Superior temporal gyrus (tissue), 1 donor: ENCODE results near the gene CANT1.

ENCODE experiments used
- DNase-seq: peaks from one replicate; pipeline ENCODE4 v3.0.0-alpha.2; 2016; ENCODE audit errors: extremely low spot score

Gene CANT1

DNA sequence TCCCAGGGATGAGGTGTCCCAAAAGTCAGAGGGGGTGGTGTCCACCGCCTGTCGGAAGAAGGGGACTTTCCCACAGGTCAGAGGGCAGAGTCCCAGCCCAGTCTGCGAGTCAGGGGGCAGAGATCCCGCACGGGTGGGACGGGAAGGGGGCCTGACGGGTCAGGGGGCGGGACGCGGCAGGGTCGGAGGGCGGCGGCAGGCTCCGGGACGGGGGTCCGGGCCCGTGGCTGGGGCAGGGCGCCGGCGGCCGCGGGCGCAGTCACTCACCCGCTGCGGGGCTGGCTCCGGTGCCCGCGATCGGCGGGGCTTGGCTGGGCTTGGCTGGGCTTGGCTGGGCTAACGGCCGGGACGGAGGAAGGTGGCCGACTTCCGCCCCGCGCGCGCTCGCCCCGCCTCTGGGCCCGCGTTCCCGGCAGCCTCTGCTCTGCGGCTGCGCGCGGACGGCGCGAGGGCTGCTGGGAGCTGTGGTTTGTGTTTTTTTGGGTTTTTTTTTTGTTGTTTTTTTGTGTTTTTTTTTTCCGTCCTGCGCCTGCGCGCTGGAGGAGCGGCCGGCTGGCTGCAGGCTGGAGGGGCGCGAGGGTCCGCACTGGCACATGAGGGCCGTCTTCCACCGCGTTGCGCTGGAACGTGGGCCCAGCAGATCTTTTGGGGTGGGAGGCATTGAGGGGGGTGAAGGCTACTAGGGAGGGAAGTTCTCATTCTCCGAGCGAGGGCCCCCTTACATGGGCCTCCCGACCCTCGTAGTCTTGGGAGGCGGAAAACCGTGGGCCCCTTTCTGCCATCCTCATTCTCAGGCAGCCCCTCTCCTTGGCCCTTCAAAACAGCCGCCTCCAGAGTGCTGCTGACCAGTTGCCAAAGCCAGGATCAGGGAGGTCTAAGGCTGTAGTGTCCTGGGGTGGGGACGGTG, at the start of gene CANT1:
Gene CANT1 (minus strand): TSS at position 368 of the 907 bp plus-strand sequence. CDS start 12,142 bp downstream, outside the sequence.
- DNase-seq, result peak; percentile 89

DNA sequence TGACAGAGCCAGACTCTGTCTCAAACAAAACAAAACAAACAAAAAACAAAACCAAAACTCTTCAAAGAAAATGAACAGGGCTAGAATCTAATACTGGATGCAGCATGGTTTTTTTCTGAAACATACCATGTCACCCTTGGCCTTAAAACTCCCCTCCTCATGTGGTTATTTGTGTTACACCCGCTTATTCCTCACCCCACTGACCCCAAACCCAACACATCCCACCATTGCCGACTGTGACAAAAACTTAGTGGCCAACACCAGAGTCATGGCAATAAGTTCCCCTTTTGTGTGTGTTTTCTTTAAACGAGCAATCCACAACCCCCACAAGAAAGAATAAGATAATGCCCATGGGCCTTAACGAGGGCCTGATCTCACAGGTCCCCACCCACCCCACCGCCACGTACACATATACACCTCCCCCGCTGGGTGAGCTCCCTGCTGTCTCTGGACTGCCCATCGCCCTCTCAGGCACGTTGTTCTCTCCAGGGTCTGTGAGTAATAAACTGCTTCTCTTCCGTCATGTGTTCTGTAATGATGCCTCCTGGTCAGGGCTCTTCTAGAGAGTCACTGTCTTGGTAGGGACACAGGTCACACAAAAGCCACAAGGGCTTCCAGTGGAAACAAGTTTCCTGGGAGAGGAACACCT, 48.3 kb upstream of the CANT1 start:
- no peak for DNase-seq

DNA sequence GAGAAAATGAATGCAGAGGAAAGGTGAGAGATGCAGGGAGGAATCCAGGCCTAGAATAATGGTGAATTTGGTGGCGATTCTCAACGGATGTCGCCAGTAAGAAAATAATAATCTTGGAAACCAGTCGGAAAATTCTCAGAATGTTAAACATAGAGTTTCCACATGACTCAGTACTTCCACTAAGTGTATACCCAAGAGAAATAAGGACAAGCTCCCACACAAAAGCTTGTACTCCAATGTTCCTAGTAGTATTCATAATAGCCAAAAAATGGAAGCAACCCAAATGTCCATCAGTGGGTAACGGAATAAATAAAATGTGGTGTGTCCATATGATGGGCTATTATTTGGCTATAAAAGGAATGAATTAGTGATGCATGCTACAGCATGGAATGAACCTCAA, 45.6 kb upstream of the CANT1 start:
- no peak for DNase-seq

DNA sequence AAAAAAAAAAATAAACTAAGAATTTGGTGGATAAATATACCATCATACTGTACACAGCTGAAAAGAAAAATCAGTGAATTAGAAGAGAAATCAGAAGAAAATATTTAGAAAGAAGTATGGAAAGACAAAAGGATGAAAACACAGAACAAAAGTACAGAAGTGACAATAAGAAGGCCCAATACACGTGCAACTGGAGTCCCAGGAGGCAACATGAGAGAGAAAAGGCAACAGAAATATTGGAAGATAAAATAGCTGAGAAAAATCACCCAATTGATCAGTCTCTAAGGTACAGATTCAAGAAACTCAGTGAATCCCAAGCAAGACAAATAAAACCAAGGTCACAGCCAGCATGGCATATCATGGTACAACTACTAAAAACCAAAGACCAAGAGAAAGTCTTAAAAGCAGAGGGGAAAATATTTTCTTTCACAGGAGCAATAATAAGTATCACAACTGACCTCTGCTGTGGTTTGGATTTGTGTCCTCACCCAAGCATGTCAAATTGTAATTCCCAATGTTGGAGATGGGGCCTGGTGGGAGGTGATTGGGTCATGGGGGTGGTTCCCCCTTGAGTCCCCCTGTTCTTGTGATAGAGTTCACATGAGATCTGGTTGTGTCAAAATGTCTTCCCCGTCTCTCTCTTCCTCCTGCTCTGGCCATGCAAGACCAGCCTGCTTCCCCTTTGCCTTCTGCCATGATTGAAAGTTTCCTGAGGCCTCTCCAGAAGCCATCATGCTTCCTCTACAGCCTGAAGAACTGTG, 44.8 kb upstream of the CANT1 start:
- DNase-seq, result no peak

DNA sequence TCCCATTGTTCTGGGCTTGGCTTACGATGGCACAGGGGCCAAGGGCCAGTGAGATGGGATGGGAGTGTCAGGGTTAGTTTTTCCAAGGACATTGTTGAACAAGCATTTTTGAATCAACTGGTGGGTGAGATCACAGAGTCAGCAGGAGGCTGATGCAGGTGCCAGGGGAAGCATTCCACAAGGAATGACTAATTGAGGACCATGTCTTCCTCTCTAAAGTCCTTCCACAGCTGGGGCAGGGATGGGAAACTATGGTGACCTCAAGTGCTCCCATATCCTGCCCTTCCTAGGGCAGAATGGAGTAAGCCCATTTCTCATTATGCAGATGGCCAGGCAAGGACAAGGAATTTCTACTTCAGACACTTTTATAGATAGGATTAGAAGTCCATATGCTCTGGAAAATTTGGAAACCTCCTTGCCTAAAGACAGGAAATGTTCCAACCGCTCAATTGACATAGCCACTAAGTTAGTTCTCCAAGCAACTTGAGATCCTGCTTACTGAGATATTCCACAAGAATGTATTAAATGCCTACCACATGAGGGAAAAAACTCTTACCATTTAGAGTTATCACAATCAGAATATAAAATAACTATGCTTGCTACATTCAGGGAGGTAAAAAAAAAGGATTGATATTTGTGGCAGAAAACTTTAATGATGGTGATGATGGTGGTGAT, 43.8 kb upstream of the CANT1 start:
- DNase-seq, result no peak

DNA sequence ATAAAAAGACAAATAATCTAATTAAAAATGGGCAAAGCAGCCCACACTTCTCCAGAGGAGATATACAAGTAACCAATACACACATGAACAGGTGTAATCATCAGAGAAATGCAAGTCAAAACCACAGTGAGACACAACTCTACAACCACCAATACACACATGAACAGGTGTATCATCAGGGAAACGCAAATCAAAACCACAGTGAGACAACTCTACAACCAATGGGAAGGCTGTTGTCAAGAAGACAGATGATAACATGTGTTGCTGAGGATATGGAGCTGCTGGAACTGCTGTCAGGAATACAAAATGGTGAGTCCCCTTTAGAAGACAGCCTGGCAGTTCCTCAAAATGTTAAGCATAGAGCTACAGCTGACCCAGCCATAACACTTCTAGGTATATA, 42.6 kb upstream of the CANT1 start:
- no peak for DNase-seq

DNA sequence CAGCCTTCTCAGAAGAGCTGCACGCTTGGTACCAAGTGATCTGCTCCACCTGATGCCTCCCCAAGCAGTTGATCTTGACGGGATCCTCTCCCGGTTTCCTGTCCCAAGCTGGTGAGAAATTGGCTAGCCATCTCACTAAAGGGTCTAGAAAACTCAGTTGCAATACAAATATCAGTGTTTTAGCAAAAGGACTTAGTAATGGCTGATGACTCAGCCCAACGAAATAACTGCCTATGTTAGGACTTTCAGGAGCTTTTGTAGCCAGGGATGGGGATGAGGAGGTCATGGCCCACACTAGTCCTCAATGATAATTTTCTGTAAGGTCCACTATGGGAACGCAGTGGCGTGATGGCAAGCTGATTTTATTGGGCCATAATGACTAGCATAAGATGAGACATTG, 41.7 kb upstream of the CANT1 start:
- DNase-seq, result no peak

DNA sequence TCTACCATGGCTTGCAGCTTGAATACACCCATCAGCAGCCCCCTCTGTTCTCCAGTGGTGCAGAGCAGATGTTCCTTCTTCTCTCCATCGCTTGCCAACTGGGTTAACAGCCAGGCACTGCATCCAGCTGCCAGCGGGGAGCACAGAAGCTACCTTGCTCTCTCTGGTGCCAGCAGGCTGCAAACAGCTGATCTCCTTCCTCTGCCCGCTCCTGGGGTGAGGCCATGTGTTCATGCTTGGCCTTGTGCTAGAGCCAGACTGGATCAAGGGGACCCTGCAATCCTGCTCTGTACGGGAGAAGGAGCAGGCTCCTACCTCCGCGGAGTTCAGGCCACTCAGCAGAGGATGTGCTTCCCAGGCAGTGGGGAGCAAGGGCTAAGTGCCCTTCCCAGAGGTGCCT, 41.0 kb upstream of the CANT1 start:
- DNase-seq, result no peak

DNA sequence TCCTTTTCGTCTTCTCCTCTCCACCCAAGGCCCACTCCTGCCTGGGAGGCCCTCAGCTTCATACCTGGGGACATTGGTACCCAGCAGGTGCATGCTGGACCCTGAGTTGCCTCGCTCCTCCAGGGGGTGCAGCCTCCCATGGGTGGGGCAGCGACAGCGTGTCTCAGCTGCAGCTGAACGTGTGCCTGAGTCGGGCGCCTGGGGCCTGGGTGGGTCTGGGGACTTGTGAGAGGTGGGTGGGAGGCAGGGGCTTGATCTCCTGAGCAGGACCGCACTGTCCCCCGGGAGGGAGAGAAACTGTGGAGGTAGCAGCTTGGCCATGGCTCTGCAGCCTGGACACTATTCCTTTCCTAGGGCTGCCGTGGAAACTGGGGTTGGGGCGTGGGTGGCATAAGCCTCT, 40.3 kb upstream of the CANT1 start:
- DNase-seq, result no peak

DNA sequence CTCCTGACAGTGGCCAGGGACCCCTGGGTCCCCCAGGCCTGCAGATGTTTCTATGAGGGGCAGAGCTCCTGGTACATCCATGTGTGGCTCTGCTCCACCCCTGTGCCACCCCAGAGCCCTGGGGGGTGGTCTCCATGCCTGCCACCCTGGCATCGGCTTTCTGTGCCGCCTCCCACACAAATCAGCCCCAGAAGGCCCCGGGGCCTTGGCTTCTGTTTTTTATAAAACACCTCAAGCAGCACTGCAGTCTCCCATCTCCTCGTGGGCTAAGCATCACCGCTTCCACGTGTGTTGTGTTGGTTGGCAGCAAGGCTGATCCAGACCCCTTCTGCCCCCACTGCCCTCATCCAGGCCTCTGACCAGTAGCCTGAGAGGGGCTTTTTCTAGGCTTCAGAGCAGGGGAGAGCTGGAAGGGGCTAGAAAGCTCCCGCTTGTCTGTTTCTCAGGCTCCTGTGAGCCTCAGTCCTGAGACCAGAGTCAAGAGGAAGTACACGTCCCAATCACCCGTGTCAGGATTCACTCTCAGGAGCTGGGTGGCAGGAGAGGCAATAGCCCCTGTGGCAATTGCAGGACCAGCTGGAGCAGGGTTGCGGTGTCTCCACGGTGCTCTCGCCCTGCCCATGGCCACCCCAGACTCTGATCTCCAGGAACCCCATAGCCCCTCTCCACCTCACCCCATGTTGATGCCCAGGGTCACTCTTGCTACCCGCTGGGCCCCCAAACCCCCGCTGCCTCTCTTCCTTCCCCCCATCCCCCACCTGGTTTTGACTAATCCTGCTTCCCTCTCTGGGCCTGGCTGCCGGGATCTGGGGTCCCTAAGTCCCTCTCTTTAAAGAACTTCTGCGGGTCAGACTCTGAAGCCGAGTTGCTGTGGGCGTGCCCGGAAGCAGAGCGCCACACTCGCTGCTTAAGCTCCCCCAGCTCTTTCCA, 39.5 kb upstream of the CANT1 start:
- DNase-seq, result no peak

DNA sequence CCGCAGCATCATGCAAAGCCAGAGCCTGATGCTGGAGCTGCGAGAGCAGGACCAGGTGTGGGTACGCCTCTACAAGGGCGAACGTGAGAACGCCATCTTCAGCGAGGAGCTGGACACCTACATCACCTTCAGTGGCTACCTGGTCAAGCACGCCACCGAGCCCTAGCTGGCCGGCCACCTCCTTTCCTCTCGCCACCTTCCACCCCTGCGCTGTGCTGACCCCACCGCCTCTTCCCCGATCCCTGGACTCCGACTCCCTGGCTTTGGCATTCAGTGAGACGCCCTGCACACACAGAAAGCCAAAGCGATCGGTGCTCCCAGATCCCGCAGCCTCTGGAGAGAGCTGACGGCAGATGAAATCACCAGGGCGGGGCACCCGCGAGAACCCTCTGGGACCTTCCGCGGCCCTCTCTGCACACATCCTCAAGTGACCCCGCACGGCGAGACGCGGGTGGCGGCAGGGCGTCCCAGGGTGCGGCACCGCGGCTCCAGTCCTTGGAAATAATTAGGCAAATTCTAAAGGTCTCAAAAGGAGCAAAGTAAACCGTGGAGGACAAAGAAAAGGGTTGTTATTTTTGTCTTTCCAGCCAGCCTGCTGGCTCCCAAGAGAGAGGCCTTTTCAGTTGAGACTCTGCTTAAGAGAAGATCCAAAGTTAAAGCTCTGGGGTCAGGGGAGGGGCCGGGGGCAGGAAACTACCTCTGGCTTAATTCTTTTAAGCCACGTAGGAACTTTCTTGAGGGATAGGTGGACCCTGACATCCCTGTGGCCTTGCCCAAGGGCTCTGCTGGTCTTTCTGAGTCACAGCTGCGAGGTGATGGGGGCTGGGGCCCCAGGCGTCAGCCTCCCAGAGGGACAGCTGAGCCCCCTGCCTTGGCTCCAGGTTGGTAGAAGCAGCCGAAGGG, 38.6 kb upstream of the CANT1 start:
- DNase-seq, result no peak

DNA sequence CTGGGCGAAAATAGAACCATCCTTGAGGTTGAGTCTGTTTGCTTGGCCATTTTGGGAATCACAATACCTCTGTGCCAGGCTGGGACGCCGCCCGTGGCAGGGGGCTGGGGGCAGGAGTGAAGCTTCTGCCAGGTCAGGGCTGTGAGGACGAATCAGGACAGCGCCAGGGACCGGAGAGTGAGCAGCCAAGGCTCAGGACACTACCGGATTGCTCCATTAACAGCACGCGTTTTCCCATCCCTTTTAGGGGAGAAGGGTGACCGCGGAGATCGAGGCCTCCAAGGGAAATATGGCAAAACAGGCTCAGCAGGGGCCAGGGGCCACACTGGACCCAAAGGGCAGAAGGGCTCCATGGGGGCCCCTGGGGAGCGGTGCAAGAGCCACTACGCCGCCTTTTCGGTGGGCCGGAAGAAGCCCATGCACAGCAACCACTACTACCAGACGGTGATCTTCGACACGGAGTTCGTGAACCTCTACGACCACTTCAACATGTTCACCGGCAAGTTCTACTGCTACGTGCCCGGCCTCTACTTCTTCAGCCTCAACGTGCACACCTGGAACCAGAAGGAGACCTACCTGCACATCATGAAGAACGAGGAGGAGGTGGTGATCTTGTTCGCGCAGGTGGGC, 37.8 kb upstream of the CANT1 start:
- no peak for DNase-seq

DNA sequence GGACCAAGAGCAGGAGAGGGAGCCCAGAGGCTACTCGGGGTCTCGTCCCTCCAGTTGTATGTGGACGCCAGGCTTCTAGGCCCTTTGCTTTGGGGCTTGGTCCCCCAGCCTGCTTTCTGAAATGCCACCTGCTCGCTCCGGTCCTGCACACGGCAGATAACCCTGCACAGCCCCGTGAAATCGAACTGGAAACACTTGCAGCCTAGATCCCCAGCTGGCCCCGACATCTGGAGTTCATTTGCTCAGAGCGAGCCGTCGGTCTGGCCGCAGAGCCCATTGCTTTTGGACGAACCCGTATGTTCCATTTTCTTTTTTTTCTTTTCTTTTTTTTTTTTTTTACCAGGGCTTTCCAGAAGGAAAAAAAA, 37.3 kb upstream of the CANT1 start:
- no peak for DNase-seq

DNA sequence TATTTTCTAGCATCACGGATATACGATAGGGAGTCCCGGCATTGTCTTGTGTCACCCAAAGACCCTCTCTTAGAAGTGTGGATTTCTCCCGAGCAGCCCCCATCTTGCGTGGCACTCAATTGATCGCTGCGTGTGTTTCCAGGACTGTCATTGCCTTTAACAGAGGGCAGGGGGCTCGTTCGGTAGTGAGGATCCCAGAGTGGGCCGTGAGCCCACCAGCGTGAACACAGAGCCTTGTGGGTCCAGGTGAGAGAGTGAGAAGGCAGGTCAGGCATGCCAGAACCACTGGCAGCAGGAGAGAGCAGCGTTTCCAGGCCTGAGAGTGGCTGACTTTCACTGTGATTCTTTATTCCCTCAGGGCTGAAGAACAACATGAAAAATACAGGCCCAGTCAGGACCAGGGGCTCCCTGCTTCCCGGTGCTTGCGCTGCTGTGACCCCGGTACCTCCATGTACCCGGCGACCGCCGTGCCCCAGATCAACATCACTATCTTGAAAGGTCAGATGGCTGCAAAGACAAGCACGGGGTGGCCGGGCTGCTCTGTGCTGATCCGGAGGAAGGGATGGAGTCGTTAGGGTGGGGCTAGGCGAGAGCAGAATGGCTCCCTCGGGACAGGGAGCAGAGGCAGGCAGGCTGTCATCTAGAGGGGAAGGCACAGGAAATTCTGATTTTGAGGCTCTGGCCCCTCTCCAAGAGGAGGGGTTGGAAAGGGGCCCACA, 36.8 kb upstream of the CANT1 start:
- no peak for DNase-seq

DNA sequence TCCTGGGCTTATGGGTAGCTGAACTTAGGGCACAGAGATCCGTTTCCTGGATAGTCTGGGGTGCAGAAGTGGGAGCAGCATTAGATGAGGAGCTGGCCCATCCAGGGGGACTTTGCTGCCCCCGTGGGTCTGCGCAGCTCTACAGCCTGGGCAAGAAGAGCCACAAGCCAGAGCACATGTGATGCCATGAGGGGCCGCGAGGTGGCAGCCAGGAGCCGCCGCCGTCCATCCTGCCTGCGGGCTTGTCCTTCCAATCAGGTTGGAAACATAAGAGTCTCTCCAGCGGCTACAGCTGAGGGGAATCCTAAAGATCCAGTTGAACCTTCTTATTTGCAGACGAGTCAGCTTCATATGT, 36.3 kb upstream of the CANT1 start:
- DNase-seq, result peak; percentile 80

DNA sequence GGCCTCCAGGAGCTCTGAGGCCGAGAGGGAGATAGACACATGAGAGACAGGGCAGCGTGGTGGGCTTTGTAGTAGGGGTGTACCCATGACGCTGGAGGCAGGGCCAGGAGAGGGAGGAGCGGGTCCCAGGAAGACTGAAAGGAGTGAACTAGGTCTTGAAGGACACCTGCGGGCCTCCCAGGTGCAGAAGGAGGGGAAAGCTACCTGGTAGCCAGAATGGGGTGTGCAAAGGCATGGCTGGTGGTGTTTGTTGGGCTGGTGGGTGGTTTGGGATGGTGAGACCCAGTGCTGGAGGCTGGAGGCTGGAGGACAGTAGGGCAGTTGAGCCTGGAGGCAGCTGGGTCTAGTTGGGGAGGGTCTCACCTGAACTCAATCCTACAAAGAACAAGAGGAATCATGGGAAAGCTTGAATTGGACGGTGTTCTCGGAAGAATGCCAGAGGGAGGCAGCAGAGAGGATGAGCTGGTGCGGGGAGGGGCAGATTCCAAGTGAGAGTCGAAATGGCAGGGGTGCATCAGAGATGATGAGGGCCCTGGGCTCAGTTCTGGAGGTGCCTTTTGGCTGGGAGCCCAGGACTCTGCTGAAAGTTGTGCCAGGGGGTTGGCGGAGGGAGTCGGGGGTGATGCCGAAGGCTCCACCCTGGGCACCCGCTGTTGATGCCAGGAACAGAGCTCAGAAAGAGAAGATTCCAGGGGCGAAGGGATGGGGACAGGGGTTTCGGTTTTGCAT, 35.6 kb upstream of the CANT1 start:
- no peak for DNase-seq

DNA sequence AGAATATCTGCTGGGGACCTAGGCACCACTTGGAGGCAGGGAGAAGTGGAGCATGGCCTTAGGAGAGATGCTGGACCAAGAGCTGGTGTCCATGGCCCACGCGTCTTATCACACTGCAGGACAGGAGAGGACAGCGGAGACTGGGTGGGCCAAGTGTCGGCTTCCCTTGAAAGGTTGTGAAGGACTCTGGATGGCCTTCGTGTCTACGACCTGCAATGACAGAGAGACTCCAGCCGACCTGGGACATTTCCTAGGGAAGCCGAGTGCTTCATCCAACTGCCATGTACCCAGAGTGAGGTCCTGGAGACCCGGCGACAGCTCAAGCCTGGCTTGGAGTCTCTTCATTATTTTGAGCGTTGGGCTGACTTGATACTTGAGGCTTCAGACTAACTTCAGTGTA, 34.9 kb upstream of the CANT1 start:
- DNase-seq, result no peak

DNA sequence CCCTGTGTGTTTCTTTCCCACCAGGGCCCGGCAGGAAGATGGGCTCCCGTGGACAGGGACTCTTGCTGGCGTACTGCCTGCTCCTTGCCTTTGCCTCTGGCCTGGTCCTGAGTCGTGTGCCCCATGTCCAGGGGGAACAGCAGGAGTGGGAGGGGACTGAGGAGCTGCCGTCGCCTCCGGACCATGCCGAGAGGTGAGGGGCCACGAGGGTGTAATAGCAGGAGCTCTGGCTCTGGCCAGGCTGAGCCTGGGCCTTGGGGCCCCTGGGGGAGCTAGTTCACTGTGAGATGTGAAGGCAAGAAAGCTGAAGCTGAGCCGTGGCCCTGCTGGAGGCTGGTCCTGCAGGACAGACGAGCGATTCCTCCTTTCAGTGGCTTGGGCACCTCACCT, 34.4 kb upstream of the CANT1 start:
- no peak for DNase-seq
